NCI-H128 (cell line): ENCODE results near the gene NUBPL.

Experiments
- DNase-seq: peaks from one replicate; lab custom pipeline; 2025; ENCODE audit not compliant: unreplicated experiment; lab: John Stamatoyannopoulos, UW

Gene NUBPL

DNA sequence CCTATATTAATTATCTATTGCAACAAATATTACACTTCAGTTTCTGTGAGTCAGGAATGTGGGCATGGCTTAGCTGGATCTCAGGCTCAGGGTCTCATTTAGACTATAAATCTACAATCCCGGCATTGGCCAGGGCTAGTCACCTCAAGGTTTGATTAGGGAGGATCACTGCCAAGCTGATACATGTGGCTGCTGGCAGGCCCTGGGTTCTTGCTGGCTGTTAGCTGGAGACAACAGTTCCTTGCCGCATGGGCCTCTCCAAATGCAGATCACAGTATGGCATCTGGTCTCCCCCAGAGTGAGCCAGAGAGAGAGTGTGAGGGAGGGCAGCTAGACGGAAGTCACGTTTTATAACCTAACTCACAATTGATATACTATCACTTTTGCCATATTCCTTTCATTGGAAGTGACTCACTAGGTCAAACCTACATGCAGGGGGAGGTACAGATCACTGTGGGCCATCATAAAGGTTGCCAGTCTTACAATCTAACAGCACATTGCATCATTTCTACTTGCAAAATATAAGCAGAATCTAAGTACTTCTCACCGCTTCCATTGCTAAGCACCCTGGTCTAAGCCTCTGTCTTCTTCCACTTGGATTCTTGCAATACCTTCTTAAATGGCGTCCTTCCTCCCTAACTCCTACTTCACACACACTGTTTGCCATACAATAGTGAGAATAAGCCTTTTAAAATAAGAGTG is 341.9 kb downstream of the NUBPL start:
- no peak for DNase-seq

DNA sequence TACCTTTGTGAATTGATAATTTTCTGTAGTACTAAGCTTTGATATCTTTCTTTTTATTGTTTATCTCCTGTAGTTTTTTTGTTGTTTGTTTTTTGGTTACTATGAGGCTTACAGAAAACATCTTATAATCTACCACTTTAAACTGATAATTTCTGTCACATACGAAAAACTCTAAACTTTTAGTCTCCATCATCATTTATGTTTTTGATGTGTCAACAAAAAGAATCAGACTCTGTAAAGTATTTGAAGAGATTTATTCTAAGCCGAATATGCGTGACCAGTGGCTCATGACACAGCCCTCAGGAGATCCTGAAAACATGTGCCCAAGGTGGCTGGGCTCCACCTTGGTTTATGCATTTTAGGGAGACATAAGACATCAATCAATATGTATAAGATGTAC is 348.8 kb downstream of the NUBPL start:
- DNase-seq: no peak
